HepG2 (cell line): ENCODE results near the gene ZNF764. TPM values are rescaled to one million over a fixed set of nuclear protein-coding genes. Genes with fewer than 3 reads are reported as not detected.

Experiments
- ATF1 ChIP-seq: IDR thresholded peaks from 2 replicates; pipeline ENCODE4 v1.6.1; 2016; ENCODE audit warnings: mild to moderate bottlenecking, control low read depth
- ATF7-NPFF ChIP-seq: sonication (generic); formaldehyde crosslinking; IDR thresholded peaks from 2 replicates; pipeline ENCODE4 v1.8.1; 2023; ENCODE audit warnings: mild to moderate bottlenecking, low read depth, missing genetic modification reagents, moderate library complexity
- DR1 ChIP-seq: sonication (generic); formaldehyde crosslinking; IDR thresholded peaks from 2 replicates; pipeline ENCODE4 v1.8.0; 2021; ENCODE audit warnings: mild to moderate bottlenecking, missing genetic modification reagents, inconsistent platforms
- GPN1 ChIP-seq: sonication (generic); formaldehyde crosslinking; IDR thresholded peaks from 2 replicates; pipeline ENCODE4 v1.5.1; 2020; ENCODE audit warnings: missing genetic modification reagents, borderline replicate concordance
- HIVEP1 ChIP-seq: sonication (generic); formaldehyde crosslinking; IDR thresholded peaks from 2 replicates; pipeline ENCODE4 v1.4.0; 2020; ENCODE audit warnings: mild to moderate bottlenecking, missing genetic modification reagents
- KIAA2018 ChIP-seq: sonication (generic); formaldehyde crosslinking; IDR thresholded peaks from 2 replicates; pipeline ENCODE4 v1.5.0; 2020; ENCODE audit warnings: mild to moderate bottlenecking, missing genetic modification reagents, borderline replicate concordance
- LCORL ChIP-seq, 2 experiments: fragments of 450-650 bp in 1 of 2; sonication (generic) in 1 of 2; formaldehyde crosslinking in 1 of 2; IDR thresholded peaks; 2 replicates each; pipeline versions ENCODE4 v1.5.0 to v1.6.1; 2017 to 2020; ENCODE audit warnings: antibody characterized with exemption in 1 of 2, missing genetic modification reagents in 1 of 2
- NR0B2 ChIP-seq: sonication (generic); formaldehyde crosslinking; IDR thresholded peaks from 2 replicates; pipeline ENCODE4 v1.4.0; 2020; ENCODE audit warnings: mild to moderate bottlenecking, missing genetic modification reagents
- PITX1 ChIP-seq: sonication (generic); formaldehyde crosslinking; IDR thresholded peaks from 2 replicates; pipeline ENCODE4 v1.5.1; 2020; ENCODE audit warnings: mild to moderate bottlenecking, missing genetic modification reagents
- PLRG1 ChIP-seq: fragments of 450-650 bp; conservative IDR thresholded peaks from 2 replicates; pipeline ENCODE4 v1.6.1; 2016
- STAT6 ChIP-seq: sonication (generic); formaldehyde crosslinking; IDR thresholded peaks from 2 replicates; pipeline ENCODE4 v1.4.0; 2020; ENCODE audit warnings: missing genetic modification reagents, mild to moderate bottlenecking, borderline replicate concordance
- ZBTB1 ChIP-seq: sonication (generic); formaldehyde crosslinking; IDR thresholded peaks from 2 replicates; pipeline ENCODE4 v1.4.0; 2020; ENCODE audit warnings: missing genetic modification reagents, borderline replicate concordance
- ZNF414 ChIP-seq: sonication (generic); formaldehyde crosslinking; IDR thresholded peaks from 2 replicates; pipeline ENCODE4 v1.5.0; 2020; ENCODE audit warnings: missing genetic modification reagents
- polyA plus RNA-seq, 8 experiments: library from polyadenylated mRNA; depleted of rRNA in 3 of 8; stranded (reverse) in 7 of 8; unstranded in 1 of 8; fragments of >200 nt; fragmentation: Illumina TruSeq in 4 of 8; extraction: Trizol in 4 of 8; gene quantifications; 2 replicates each; pipeline versions ENCODE4 v1.2.1 to v1.2.3, GENCODE V29; 2011 to 2016; ENCODE audit warnings: low read depth in 4 of 8, missing spikeins in 1 of 8, mixed read lengths in 1 of 8; ENCODE audit not compliant: insufficient read depth in 1 of 8
- total RNA-seq, 5 experiments: library from RNA; depleted of rRNA; stranded (reverse); fragments of >200 nt; fragmentation: Illumina TruSeq; extraction: Trizol; gene quantifications; 2 replicates each; pipeline ENCODE4 v1.2.3, GENCODE V29; 2016; ENCODE audit warnings: low read depth in 1 of 5
- TF ChIP-seq, protein P1 (sequence below): sonication (generic); formaldehyde crosslinking; IDR thresholded peaks from 2 replicates; pipeline ENCODE4 v1.4.0; 2020; ENCODE audit warnings: missing genetic modification reagents

ZNF764 gene
- total and polyA plus RNA-seq, 2 of the 13 experiments (the other 11 are each of a cell fraction or from before 2014, with no cell fraction given): 4.1 to 9.1 TPM

GRCh38 chr16:30528799-30529457, 29.2 kb downstream of the ZNF764 start (continued):
- 0 out of 2 replicates have a peak, but pooled peaks have one; percentile 17 for TF ChIP-seq NR0B2 (CRISPR knock-in tag)
- no peak for TF ChIP-seq PLRG1
- TF ChIP-seq KIAA2018 (CRISPR knock-in tag): no peak
- 0 out of 2 replicates have a peak, but pooled peaks have one; percentile 55 for TF ChIP-seq ZBTB1 (CRISPR knock-in tag)
- 0 out of 2 replicates have a peak, but pooled peaks have one; percentile 22 for TF ChIP-seq PITX1 (CRISPR knock-in tag)
- TF ChIP-seq ATF7-NPFF: 0 out of 2 replicates have a peak, but pooled peaks have one; percentile 48
- no peak for TF ChIP-seq LCORL (IDR thresholded peaks at IDR 0.05)
- TF ChIP-seq LCORL (CRISPR knock-in tag; IDR thresholded peaks at IDR 0.05): no peak
- TF ChIP-seq GPN1 (CRISPR knock-in tag): no peak
- TF ChIP-seq ATF1 (CRISPR knock-in tag): no peak
- no peak for TF ChIP-seq ZNF414
- peak; percentile 31; the same call in 1 of the 2 replicates for TF ChIP-seq HIVEP1 (CRISPR knock-in tag)
- TF ChIP-seq DR1: 0 out of 2 replicates have a peak, but pooled peaks have one; percentile 9
- no peak for TF ChIP-seq STAT6 (CRISPR knock-in tag)
- TF ChIP-seq, protein P1, sequence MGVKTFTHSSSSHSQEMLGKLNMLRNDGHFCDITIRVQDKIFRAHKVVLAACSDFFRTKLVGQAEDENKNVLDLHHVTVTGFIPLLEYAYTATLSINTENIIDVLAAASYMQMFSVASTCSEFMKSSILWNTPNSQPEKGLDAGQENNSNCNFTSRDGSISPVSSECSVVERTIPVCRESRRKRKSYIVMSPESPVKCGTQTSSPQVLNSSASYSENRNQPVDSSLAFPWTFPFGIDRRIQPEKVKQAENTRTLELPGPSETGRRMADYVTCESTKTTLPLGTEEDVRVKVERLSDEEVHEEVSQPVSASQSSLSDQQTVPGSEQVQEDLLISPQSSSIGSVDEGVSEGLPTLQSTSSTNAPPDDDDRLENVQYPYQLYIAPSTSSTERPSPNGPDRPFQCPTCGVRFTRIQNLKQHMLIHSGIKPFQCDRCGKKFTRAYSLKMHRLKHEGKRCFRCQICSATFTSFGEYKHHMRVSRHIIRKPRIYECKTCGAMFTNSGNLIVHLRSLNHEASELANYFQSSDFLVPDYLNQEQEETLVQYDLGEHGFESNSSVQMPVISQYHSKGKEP (CRISPR knock-in tag): no peak
